DND-41 (cell line): ENCODE measurements around the gene CFL1.

ENCODE experiments used
- ATAC-seq: fragments of 200-7000 bp; cut with Tn5 transposase; 3 replicates; pipeline ENCODE4 v1.9.1; 2021; ENCODE audit warnings: low read depth; ENCODE audit not compliant: insufficient read depth
- DNase-seq: peaks from one replicate; pipeline ENCODE4 v3.0.0-alpha.2; 2020
- H2AFZ ChIP-seq: 2 replicates; pipeline ENCODE4 v1.6.0; 2012; ENCODE audit warnings: low read depth, low read length
- H3K27ac ChIP-seq: 2 replicates; pipeline ENCODE4 v1.5.1; 2012; ENCODE audit warnings: low read length, inconsistent platforms
- H3K27me3 ChIP-seq: fragments of 200-600 bp; sonication (generic); 2 replicates; pipeline ENCODE4 v1.6.0; 2012; ENCODE audit warnings: low read length, mild to moderate bottlenecking, inconsistent platforms; ENCODE audit not compliant: insufficient read depth, poor library complexity
- H3K36me3 ChIP-seq: 2 replicates; pipeline ENCODE4 v1.5.1; 2012; ENCODE audit warnings: low read length, inconsistent platforms; ENCODE audit not compliant: insufficient read depth
- H3K4me1 ChIP-seq: 2 replicates; pipeline ENCODE4 v1.5.1; 2012; ENCODE audit warnings: mild to moderate bottlenecking, low read length; ENCODE audit not compliant: insufficient read depth
- H3K4me2 ChIP-seq: 2 replicates; pipeline ENCODE4 v1.6.0; 2012; ENCODE audit warnings: mild to moderate bottlenecking, moderate library complexity, low read length, inconsistent platforms; ENCODE audit not compliant: insufficient read depth
- H3K4me3 ChIP-seq, 2 experiments: fragments of 200-600 bp in 1 of 2; shearing (Covaris generic) in 1 of 2; 2 replicates each; pipeline ENCODE4 v1.5.1; 2012 to 2016; ENCODE audit warnings: inconsistent platforms in 2 of 2, low read length in 2 of 2, mild to moderate bottlenecking in 2 of 2, low read depth in 1 of 2, moderate library complexity in 1 of 2
- H3K79me2 ChIP-seq: 2 replicates; pipeline ENCODE4 v1.6.0; 2012; ENCODE audit warnings: low read length, inconsistent platforms; ENCODE audit not compliant: insufficient read depth
- H3K9ac ChIP-seq: 2 replicates; pipeline ENCODE4 v1.6.0; 2012; ENCODE audit warnings: low read depth, mild to moderate bottlenecking, inconsistent platforms, low read length, moderate library complexity
- H3K9me3 ChIP-seq: 2 replicates; pipeline ENCODE4 v1.5.1; 2012; ENCODE audit warnings: low read length, moderate library complexity, mild to moderate bottlenecking, inconsistent platforms; ENCODE audit not compliant: insufficient read depth, severe bottlenecking
- H4K20me1 ChIP-seq: 2 replicates; pipeline ENCODE4 v1.6.0; 2012; ENCODE audit warnings: low read length; ENCODE audit not compliant: insufficient read depth
- CTCF ChIP-seq: IDR thresholded peaks from 2 replicates; pipeline ENCODE4 v1.5.1; 2012; ENCODE audit warnings: borderline replicate concordance, low read length, moderate library complexity, mild to moderate bottlenecking; ENCODE audit not compliant: poor library complexity, severe bottlenecking; ENCODE audit errors: extremely low read depth
- EZH2 ChIP-seq: IDR thresholded peaks from 3 replicates; pipeline ENCODE4 v1.6.1; 2012; ENCODE audit warnings: borderline replicate concordance, low read depth, mild to moderate bottlenecking, moderate library complexity, low read length, inconsistent platforms; ENCODE audit not compliant: severe bottlenecking

The CFL1 gene

DNA sequence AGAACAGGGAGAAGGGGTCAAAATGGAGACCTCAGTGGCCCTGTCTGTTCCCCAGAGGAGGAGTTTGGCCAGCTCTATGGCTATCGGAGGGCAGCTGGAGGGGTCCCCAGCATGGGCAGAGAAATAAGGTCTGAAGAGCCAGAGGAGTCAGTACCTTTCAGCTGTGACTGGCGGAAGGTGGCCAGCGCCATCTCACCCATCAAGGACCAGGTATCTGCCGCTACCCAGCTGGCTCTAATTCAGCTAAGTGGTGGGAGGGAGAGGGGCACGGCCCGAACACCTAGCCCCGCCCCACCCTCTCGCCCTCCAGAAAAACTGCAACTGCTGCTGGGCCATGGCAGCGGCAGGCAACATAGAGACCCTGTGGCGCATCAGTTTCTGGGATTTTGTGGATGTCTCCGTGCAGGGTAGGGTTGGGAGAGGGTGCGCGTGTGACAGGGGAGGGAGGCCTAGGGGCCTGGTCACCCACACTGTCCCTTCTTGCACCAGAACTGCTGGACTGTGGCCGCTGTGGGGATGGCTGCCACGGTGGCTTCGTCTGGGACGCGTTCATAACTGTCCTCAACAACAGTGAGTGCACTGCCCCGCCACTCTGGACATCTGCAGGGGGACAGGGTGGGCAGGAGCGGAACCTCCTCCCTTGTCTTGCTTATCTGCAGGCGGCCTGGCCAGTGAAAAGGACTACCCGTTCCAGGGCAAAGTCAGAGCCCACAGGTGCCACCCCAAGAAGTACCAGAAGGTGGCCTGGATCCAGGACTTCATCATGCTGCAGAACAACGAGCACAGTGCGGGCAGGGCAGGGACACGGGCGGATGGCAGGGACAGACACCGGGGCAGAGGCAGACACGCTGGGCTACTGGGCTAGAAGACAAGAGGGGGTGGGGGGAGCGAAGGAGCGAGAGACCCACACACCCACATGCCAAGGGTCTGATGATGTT is 24.4 kb upstream of the CFL1 start:
- peaks cover 12% of the 10 kb centered on the region for H3K79me2 ChIP-seq
- no peak overlapping the region for H3K4me3 ChIP-seq
- no peak overlapping the region for H3K9ac ChIP-seq
- no peak for TF ChIP-seq CTCF
- TF ChIP-seq EZH2: no peak
- H3K4me1 ChIP-seq: peaks cover 33% of the 10 kb centered on the region
- H3K27me3 ChIP-seq: no peaks in the 10 kb centered on the region
- H3K9me3 ChIP-seq: no peaks in the 10 kb centered on the region
- no peak overlapping the region for H3K4me2 ChIP-seq
- no peak for DNase-seq
- H3K36me3 ChIP-seq: peaks cover 53% of the 10 kb centered on the region
- H2AFZ ChIP-seq: no peak overlapping the region
- ATAC-seq: no peak
- H3K27ac ChIP-seq: no peak overlapping the region
- H4K20me1 ChIP-seq: peaks cover 15% of the 10 kb centered on the region

GRCh38 chr11:65880844-65881421 is 23.0 kb upstream of the CFL1 start:
- DNase-seq: no peak

GRCh38 chr11:65880027-65880426 is 22.0 kb upstream of the CFL1 start:
- ATAC-seq (no peak), DNase-seq (no peak)
- no peak overlapping the region for H3K27ac ChIP-seq
- H2AFZ ChIP-seq: no peak overlapping the region
- H3K27me3 ChIP-seq: no peaks in the 10 kb centered on the region
- peaks cover 13% of the 10 kb centered on the region for H3K4me1 ChIP-seq
- no peak overlapping the region for H3K4me2 ChIP-seq
- peaks cover 11% of the 10 kb centered on the region for H4K20me1 ChIP-seq
- no peaks in the 10 kb centered on the region for H3K9me3 ChIP-seq
- 0 out of 2 replicates have a peak, but pooled peaks cover 3% of the 10 kb centered on the region for H3K79me2 ChIP-seq
- H3K9ac ChIP-seq: no peak overlapping the region
- no peak overlapping the region for H3K4me3 ChIP-seq
- TF ChIP-seq EZH2: no peak
- TF ChIP-seq CTCF: no peak
- peaks cover 31% of the 10 kb centered on the region for H3K36me3 ChIP-seq

More at GRCh38 chr11:65880844-65881421, 23.0 kb upstream of the CFL1 start:
- TF ChIP-seq CTCF: no peak
- TF ChIP-seq EZH2: no peak
- H3K4me3 ChIP-seq: no peak overlapping the region
- H3K27ac ChIP-seq: no peak overlapping the region
- no peak overlapping the region for H3K9ac ChIP-seq
- peaks cover 20% of the 10 kb centered on the region for H3K4me1 ChIP-seq
- peaks cover 39% of the 10 kb centered on the region for H3K36me3 ChIP-seq
- H3K9me3 ChIP-seq: no peaks in the 10 kb centered on the region
- peaks cover 15% of the 10 kb centered on the region for H4K20me1 ChIP-seq
- no peaks in the 10 kb centered on the region for H3K27me3 ChIP-seq
- H2AFZ ChIP-seq: no peak overlapping the region
- H3K4me2 ChIP-seq: no peak overlapping the region
- ATAC-seq: no peak
- 0 out of 2 replicates have a peak, but pooled peaks cover 3% of the 10 kb centered on the region for H3K79me2 ChIP-seq
